ENCODE measurements around the gene CDH13.

Gene CDH13

DNA sequence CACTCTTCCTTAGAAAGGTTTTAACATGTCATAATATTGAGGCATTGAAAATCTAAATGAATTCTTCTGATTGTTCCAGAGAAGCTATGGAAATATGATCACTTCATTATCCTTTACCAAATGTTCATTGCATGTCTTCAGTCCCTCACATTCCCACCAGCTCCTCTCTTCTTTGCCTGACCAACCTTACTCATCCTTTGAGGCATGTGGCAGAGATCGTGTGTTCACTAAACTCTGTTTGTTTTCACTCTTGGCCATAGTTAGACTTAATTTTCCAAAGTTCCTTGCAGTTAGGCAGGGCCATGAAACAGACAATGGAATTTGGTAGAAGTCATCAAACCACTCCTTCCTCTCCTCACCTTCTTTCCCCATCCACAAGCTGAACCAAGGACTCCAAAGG lies 914.5 kb downstream of the CDH13 start:
- no peak for DNase-seq

DNA sequence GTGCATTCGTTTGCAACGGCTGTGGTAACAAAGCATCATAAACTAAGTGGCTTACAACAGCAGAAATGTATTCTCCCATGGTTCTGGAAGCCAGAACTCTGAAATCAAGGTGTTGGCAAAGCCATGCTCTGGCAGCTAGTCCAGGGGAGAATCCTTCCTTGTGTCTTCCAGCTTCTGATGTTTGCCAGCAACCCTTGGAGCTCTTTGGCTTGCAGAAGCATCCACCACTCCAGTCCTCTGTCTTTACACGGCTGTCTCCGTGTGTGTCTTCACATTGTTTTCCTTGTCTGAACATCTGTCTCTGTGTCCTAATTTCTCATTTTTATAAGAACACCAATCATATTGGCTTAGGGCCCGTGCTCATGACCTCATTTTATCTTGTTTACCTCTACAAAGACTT lies 915.7 kb downstream of the CDH13 start:
- no peak for DNase-seq

DNA sequence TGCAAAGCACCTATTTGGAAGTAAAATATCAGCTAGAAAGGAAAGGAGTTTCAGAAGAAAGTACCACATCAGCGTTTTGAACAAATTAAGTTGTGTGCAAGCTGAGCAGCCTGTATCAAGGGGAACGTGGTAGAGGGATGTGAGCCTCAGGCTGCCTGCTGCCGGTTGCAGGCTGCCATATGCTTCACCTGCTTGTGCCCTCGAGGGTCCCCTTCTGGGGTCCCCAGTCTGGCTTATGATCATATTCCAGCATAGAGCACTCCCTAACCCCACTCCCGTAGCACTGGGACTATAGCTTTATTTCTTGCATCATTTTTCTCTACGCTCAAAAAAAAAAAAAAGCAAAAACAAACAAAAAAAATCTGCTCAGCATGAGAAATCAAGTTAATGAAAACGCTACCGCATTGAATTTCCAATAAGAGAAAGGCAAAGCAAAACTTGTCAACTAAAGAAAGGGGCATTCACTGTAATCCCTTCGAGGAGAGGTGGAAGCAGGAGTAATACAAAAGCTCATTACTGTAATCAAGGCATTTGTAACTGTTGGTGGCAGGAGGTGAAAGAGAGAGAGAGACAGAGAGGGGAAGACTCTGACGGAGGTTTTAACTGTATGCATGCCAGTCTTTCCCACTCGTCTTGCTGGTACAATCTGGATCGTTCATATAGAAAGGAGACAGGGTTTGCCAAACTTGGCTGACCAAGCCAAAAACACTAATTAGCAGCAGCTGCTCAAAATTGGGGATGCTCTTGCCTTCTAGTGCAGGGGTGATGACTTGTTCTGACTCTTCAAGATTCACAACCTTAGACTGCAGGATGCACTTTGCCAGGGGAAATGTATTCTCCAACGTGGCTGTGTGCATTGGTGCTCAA lies 922.8 kb downstream of the CDH13 start:
- DNase-seq, result no peak

DNA sequence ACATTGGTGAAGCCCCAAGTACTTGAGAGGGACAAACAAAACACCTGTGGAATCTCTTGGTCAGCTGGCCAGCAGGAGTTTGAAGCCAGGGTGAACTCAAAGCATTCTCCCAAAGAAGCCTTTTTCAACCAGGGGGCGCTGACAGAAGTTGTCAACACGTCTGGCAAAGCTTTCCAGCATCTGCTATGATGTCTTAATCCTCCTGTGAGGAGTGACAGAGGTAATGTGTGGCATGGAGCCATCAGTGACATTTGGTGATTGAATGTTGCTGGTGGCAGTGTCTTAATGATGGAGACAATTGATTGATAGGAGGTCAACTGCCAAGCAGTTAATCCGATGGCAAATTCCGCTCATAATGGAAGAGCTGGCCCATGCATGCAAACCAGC lies 923.4 kb downstream of the CDH13 start:
- DNase-seq, result no peak

DNA sequence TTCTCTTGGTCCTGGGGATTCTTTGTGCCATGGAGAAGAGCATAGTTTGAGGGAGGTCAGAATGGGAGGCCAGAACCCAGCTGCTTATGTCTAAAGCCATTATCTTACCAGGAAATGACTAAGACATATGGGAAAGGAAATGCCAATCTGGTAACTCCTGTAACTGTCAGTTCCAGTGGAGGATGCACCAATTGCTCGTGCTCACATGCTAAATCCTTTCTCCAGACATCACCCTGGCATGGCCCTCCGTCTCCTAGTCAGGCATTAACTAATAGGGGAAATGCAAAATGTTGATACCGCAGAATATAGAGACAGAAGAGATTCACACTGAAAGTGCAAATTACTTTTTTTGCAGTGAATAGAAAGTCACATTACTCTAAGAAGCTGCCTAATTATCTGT lies 925.5 kb downstream of the CDH13 start:
- DNase-seq, result no peak

DNA sequence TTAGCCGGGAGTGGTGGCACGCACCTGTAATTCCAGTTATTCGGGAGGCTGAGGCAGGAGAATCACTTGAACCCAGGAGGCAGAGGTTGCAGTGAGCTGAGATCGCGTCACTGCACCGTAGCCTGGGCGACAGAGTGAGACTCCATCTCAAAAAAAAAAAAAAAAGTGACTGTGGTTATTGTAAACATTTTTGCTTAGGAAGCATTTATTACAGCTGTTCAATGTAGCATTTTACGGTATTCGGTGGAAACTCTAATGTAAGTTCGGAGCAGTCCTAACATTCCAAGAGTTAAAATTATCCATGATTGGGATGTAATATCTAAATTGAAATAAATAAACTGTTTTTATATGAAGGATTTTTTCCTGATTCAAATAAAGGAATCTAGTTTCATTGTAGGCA lies 926.2 kb downstream of the CDH13 start:
- DNase-seq, result no peak

DNA sequence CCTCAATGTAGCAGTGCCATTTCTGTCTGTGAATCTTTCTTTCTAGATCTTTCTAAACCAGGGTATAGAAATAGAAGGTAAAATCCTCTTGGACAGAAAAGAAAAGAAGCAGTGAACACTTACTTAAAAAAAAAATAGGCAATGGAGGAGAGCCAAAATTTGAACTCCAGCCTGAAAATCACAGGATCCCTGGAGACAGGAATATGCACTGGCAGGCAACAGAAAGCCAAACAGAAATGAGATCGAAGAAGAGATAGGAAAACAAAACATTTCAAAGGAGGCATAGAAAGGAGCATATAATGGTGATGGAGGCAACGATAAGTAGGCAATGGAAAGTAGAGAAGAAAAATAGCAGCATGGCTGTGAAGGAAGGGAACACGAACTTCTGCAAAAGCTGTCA lies 927.3 kb downstream of the CDH13 start:
- DNase-seq, result no peak

DNA sequence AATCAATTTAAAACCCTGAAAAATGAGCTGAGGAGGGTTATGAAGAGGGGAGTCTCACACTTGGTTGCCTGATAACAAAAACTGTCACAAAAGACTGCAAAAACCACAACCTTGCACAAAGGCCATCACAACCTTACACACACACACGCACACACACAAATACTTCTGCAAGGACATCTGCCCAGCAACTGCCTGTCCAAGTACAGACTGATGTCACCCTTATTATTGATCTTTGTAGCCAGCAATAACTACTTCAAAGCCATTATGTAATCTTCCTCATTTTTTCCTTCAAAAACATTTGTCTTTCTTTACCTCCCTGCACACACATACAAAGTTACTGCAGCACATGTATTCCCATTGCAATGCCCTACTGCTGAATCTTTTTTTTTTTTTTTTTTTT lies 927.8 kb downstream of the CDH13 start:
- no peak for DNase-seq

DNA sequence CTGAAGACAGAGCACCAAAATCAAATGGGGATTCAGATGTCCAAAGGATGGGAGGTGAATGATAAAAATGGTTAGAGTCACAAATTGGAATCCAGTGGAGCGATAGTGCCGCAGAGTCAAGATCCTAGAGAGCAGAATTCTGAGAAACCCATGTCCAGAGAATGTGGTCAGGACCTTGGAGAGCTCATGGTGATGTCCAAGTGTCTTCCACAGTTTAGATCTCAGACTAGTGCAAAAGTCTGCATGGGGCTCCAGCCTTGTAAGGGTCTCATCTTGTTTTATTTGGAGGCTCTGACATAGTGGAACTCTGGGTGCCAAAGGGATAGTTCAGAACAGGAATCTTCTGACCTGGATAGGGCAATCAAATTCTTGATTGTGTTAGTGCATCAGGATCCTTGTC lies 935.1 kb downstream of the CDH13 start:
- DNase-seq, result no peak

DNA sequence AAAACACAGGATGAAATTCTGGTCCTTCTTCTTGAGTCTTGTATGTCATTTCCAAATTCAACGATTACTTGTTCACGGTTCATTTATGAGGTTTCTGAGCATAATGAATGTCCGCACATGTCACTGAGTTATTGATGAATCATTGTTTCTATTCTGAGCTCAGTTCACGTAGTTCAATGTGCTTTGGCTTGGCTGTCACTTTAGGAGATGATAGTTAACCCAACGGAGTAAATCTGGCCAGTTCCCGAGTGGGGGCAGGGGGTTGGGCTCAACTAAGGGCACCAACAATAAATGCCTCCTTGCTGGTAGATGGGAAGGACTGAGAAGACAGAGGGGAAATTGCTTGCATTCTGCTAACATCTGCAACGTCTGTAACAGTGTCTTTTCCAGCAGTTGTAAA lies 941.6 kb downstream of the CDH13 start:
- DNase-seq, result no peak

DNA sequence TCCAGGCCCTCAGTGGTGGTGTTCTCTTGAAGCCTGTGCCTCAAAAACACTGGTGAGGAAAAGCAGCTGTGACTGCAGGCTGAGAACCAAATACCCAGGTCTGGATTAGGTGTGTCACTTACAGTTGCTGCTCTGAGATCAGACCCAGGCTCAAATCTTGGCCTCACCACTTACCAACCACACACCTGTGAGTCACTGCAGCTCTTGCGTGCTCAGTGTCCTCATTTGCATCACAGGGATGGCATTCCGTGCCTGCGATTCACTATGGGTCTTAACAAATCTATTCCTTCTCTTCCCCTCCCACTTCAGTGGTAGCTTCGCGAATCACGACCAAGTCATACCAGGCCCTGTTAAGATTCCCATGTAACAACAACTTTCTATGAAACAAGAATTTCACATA lies 947.6 kb downstream of the CDH13 start:
- DNase-seq, result no peak

DNA sequence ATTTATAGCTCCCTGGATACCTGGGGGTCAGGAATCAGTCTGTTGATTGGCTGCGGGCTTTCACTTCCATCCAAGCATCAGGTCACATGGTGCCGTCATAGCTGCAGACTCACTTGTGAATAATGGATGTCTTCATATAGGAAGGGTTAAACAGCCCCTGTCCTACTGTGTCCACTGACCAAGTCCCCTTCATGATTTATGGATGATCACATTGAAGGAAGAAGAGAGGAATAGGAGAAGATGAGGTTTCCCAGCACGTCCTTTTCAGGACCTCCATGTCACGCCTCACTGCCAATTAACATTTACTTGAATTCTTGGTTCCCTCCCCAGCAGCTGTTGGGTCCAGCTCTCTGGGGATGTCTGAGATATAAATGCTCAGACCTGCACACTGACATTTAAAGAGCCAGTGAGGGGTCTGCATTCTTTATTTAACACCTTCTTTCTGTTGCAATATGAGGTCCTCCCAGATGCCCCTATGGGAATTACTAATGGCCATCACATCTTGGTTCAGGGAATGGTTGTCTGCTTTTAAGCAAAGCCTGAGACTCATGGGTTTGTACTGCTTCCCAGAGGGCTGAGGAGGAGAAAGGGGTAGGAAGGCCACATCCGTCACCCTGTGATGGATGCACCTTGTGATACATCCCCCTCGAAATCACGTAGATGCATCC lies 950.4 kb downstream of the CDH13 start:
- no peak for DNase-seq

DNA sequence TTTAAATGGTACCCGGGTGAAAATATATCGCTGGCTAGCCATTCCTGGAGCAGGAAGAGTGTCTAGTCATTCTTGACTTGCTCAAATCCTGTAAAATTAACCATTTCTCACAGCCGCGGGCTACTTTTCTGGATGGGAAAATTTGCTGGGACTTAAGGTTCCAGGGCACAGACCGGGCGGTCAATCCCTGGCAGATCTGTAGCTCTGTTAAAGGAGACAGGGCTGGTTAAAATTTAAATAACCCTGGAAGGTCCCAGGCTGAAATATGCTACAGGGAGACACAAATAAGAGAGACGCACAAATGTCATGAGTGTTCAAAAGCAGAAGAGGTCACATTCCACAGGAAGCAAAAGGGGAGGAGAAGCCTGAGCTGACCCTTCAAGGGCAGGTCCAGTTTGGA lies 951.4 kb downstream of the CDH13 start:
- DNase-seq, result no peak

DNA sequence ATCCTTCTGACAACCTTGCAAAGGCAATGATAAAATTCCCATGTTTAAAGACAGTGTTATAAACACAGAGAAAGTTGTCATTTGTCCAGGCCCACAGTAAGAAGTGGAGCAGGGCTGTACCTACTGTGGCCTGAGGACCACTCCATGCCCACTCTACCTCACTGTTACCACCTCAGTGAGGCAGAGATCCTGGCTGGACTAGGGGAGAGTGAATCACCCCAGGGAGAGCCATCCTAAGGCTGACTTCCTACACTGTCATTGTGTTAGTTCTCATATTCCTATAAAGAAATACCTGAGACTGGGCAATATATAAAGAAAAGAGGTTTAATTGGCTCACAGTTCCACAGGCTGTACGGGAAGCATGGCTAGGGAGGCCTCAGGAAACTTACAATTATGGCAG lies 952.3 kb downstream of the CDH13 start:
- DNase-seq, result no peak

DNA sequence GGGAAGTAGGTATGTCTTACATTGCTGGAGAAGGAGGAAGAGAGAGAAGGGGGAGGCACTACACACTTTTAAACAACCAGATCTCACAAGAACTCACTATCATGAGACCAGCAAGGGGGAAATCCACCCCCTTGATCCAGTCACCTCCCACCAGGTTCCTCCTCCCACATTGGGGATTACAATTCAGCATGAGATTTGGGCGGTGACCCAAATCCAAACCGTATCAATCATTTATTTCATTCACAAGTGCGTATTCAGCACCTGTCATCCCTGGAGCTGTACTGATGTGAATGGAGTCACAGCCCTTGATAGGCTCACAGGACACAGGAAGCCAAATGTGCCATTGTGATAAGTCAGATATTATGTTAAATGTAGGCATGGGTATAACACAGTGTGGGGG lies 952.7 kb downstream of the CDH13 start:
- no peak for DNase-seq

DNA sequence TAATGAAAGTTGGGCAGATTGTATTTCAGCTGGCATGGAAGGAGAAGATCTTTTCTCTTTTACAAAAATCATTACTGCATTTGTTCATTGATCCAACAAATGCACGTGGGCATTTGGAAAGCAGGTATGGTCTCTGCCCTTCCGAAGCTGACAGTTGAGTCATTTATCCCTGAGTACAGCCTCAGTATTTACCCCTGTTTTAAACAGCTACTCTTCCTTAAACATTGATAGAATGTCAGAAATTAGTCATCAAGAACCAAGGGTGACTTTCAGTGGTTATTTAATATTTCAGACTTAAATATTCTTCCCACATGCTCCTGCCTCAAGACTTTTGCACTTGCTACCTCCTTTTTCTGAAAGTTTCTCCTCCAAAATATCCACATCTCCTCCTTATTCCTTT lies 954.3 kb downstream of the CDH13 start:
- no peak for DNase-seq

DNA sequence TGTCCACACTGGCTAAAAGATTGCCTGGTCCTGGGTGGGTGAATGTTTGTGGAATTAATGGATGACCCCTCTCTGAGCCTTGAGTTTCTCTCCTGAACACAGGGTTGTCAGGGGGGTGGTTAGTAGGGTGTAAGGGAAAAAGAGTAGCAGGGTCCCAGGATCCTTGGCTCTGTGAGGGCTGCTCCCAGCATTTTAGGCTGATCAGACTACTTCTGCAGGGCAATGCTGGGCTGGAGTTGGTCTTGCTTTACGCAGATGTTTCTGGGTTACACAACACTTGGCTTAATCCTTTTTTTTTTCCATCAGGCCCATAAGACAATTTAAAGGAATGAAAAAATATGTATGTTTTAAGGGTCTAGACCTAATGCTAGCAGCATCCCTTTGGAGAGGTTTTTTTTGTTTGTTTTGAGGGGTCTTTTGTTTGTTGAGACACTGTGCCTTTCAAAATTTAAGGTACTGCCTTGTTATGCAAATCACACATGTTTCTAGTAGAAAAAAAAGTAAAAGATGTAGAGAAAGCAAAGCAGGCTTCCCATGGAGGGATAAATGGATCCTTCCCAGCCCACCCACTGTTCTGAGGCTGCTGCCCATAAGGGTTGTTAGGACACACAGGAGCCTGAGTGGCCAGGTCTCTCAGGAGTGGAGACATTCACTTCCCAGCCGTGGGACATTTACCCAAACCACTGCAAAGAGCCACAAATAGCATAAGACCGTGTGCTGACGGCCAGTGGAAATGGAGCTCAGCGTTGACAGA lies 955.4 kb downstream of the CDH13 start:
- no peak for DNase-seq

DNA sequence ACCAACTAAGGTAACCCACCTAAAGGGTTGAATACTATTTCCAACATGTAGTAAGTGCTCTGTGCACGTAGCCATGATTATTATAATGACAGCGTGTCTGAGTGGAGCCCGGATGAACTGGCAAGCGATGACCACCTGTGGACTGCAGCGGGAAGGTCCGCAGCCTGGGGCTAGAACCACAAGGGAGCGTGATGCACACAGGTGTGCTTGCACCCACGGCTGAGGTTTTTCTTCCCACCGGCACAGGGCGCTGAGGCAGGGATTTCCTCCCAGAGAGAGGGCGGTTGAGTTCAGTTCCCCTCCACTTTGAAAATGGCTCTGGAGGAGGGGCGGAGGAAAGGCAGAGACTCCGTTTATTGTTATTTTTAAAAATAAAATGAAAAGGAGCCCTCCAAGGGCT lies 959.3 kb downstream of the CDH13 start:
- no peak for DNase-seq

DNA sequence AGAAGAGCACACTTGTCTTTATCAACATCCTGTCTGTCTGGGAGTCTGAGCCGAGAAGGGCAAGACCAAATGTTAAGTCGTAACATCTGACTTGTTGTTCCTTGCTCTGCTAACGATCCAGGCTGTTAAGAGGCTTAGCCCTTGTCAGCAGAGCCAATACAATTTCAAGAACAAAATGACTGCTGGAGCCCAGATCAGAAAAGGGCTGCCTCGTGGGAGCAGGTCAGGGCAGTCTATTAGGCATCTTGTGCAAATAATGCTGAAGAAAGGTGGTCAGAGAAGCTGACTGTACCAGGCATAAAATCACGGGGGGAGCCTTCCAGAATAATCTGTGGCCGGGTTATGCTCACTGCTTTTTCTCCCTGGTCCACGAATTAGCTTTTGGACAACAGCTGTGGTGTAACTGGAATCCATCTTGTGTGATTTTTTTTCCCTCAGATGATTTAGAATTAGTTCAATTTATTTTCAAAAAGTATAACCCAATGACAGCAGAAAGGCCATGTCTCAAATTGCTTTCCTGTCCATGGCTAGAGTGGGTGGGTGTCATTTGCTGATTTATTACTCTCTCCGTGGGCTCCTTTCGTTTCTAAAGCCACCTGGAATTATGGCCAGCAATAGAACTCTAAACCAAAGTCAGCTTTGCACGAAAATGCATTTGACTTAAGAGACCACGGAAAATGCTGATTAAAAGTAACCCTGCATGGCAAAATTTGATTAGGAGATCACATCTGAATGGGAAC lies 959.9 kb downstream of the CDH13 start:
- no peak for DNase-seq

DNA sequence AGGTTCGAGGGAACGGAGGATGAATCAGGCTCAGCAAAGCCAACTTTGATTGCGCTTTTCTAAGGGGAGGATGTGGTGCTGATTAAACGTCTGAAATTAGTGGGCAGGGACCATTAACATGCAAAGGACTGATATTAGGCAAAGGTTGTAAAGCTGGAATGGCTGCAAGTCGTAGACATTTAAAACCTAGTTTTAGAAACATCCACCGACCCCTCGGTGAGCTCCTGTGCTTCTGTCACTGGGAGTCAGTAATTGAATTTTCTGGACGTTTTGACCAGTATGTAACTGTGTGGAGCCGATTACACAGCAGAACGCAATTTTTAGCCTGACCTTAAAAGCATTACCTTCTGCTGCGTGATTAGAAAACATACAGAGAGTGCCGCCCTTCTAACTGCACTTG lies 960.4 kb downstream of the CDH13 start:
- DNase-seq, result no peak

DNA sequence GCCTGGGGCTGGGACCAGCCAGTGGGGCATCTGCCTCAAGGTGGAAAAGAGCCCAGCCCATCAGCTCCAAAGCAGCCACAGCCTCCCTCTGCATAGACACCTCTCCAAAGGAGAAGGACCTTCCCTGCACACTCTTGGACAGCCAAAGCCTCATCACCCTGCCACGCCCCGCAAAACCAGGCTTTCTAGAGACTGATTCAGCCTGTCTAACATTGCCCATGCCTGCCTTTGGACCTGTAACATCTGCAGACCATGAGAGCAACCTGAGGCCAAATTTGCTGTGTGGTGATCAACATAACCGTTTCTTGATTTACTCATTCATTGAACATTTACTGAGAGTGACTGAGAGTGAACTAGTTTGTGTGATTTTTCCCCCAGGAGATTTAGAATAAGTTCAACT lies 961.3 kb downstream of the CDH13 start:
- no peak for DNase-seq

DNA sequence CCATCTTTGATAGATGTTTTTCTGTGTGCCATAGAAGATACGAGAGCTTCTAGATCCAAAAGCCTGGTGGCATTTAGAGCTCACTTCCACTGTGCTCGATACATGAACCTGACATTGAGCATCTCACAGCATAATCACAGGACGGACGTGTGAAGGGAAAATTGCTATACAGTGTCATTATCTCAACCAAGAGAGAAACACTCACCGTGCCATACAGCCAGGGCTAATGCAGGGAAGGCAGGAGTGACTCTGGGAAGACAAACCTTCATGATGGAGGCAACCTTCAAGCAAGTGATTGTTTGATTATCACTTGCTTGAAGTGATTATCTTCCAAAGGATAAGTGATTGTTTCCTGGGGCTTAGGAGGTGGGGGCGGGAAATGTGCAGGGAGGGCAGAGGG lies 962.8 kb downstream of the CDH13 start:
- no peak for DNase-seq

DNA sequence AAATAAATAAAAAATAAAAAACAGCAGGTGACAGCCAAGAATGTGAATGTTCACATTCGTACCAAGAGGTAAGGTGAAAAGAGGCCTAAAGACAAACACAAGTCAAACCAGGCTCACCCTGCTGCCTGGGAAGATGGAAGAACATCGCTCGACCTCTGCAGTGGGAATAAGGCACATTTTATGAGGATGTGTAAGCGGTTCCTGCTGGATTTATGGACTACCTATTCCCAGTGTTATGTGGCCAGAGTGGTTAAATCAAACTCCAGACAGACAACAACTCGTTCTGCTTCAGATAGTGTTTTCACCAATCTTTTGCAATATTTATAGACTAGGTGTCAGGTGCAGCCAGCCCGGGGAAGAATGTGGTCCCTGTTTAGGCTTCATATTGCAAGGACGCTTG lies 966.0 kb downstream of the CDH13 start:
- no peak for DNase-seq

All from T-helper 1 cell (primary cell).